H1 (cell line): ENCODE results near the gene DGCR8. TPM values are rescaled to one million over a fixed set of nuclear protein-coding genes. Genes with fewer than 3 reads are reported as not detected.

Experiments
- ASH2L ChIP-seq: fragments of 200-600, 300-600 bp; sonication (generic); IDR thresholded peaks from one replicate; pipeline ENCODE4 v1.7.1; 2017; ENCODE audit warnings: low read length
- CBX8 ChIP-seq: fragments of 300-800, 300-1000 bp; sonication (generic); IDR thresholded peaks from 2 replicates; pipeline ENCODE4 v1.7.1; 2016; ENCODE audit warnings: low read depth, low read length, borderline replicate concordance
- CHD7 ChIP-seq: fragments of 300-600 bp; sonication (generic); IDR thresholded peaks from 2 replicates; pipeline ENCODE4 v1.7.1; 2012; ENCODE audit warnings: low read length, moderate library complexity, mild to moderate bottlenecking, inconsistent platforms; ENCODE audit not compliant: insufficient replicate concordance
- MAFK ChIP-seq: IDR thresholded peaks from 2 replicates; pipeline ENCODE4 v1.6.1; 2012; ENCODE audit warnings: low read depth, mild to moderate bottlenecking, improper control_type of control experiment, low read length
- RFX5 ChIP-seq: IDR thresholded peaks from 2 replicates; pipeline ENCODE4 v1.6.1; 2011; ENCODE audit warnings: low read depth, low read length, improper control_type of control experiment, borderline replicate concordance
- SIX5 ChIP-seq: IDR thresholded peaks from 2 replicates; pipeline ENCODE4 v1.6.1; 2011; ENCODE audit warnings: mild to moderate bottlenecking, low read depth, low read length
- SRF ChIP-seq: IDR thresholded peaks from 2 replicates; pipeline ENCODE4 v1.6.1; 2011; ENCODE audit warnings: mild to moderate bottlenecking, low read depth, low read length, moderate library complexity
- SUZ12 ChIP-seq: fragments of 200-600 bp; sonication (generic); IDR thresholded peaks from 2 replicates; pipeline ENCODE4 v1.6.1; 2012; ENCODE audit warnings: mild to moderate bottlenecking, inconsistent platforms, low read length, moderate library complexity, mixed read lengths
- TAF7 ChIP-seq: optimal IDR thresholded peaks from 2 replicates; pipeline ENCODE3; 2011; ENCODE audit warnings: low read depth, mild to moderate bottlenecking, inconsistent platforms, low read length, moderate library complexity, borderline replicate concordance
- TCF12 ChIP-seq: IDR thresholded peaks from 2 replicates; pipeline ENCODE4 v1.6.1; 2011; ENCODE audit warnings: low read depth, mild to moderate bottlenecking, low read length
- ZNF274 ChIP-seq: IDR thresholded peaks from 2 replicates; pipeline ENCODE4 v1.7.0; 2012; ENCODE audit warnings: low read length, borderline replicate concordance; ENCODE audit errors: extremely low read depth
- polyA plus RNA-seq, 7 experiments: library from polyadenylated mRNA; depleted of rRNA in 3 of 7; stranded (reverse) in 5 of 7; unstranded in 2 of 7; fragments of >200 nt in 5 of 7; fragments of 200-250 nt in 2 of 7; gene quantifications; 1 replicate in 5 of 7; 2 replicates in 1 of 7; 4 replicates in 1 of 7; pipeline versions ENCODE4 v1.2.1 to v1.2.3, GENCODE V29; 2011 to 2013; ENCODE audit warnings: missing spikeins in 2 of 7, mixed read lengths in 2 of 7
- total RNA-seq: library from RNA; stranded (reverse); fragmentation: NEBNext Ultra II Directional; extraction: Animal tissue kit (Norgen Biotek cat#: 25700); gene quantifications from 2 replicates; pipeline ENCODE4 v1.2.1, GENCODE V29; 2021

Gene DGCR8
- total and polyA plus RNA-seq, 2 of the 8 experiments (the other 6 are each of a cell fraction or from before 2014, with no cell fraction given): 23.7 to 43.7 TPM

GRCh38 chr22:20156611-20157429, 76.8 kb downstream of the DGCR8 start (continued):
- TF ChIP-seq ZNF274 (no peak), SRF (no peak), MAFK (no peak), TAF7 (no peak), TCF12 (0 out of 2 replicates have a peak, but pooled peaks have one; percentile 58), CHD7 (no peak), SIX5 (no peak), RFX5 (no peak), ASH2L (no peak), CBX8 (no peak), SUZ12 (no peak)
